ENCODE results near the gene BTAF1.

Gene BTAF1

GRCh38 chr10:91909117-91909677, 14.4 kb upstream of the BTAF1 start, which contains the start of gene FGFBP3:
TSS of gene FGFBP3 (minus strand) at chr10:91909486. CDS start at chr10:91908969, 517 bp downstream.
- no peak for DNase-seq (ENCODE audit: extremely low read depth, low read depth)
- TF ChIP-seq, protein P1, sequence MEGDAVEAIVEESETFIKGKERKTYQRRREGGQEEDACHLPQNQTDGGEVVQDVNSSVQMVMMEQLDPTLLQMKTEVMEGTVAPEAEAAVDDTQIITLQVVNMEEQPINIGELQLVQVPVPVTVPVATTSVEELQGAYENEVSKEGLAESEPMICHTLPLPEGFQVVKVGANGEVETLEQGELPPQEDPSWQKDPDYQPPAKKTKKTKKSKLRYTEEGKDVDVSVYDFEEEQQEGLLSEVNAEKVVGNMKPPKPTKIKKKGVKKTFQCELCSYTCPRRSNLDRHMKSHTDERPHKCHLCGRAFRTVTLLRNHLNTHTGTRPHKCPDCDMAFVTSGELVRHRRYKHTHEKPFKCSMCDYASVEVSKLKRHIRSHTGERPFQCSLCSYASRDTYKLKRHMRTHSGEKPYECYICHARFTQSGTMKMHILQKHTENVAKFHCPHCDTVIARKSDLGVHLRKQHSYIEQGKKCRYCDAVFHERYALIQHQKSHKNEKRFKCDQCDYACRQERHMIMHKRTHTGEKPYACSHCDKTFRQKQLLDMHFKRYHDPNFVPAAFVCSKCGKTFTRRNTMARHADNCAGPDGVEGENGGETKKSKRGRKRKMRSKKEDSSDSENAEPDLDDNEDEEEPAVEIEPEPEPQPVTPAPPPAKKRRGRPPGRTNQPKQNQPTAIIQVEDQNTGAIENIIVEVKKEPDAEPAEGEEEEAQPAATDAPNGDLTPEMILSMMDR (IDR thresholded peaks at IDR 0.05; ENCODE audit: low read depth, low read length), result no peak

DNA sequence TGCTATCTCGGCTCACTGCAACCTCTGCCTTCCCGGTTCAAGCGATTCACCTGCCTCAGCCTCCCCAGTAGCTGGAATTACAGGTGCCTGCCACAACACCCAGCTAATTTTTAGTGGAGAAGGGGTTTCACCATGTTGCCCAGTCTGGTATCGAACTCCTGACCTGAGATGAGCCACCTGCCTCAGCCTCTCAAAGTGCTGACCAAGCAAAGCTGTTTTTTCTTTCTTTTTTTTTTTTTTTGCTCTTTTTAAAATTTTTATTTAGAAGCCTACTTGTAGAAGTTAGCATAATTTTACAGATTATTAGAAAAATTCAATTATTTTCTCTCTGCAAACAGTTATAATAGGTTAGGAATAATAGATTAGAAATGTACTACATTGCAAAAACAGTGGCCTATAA, 13.1 kb upstream of the BTAF1 start:
- DNase-seq (ENCODE audit: extremely low read depth, low read depth), result no peak
- TF ChIP-seq, protein P1 (IDR thresholded peaks at IDR 0.05; ENCODE audit: low read depth, low read length), result no peak

- TF ChIP-seq, protein P1 (IDR thresholded peaks at IDR 0.05; ENCODE audit: low read depth, low read length), result no peak
- no peak for DNase-seq (ENCODE audit: extremely low read depth, low read depth)
Measured at GRCh38 chr10:91919651-91920050, 3.9 kb upstream of the BTAF1 start.

GRCh38 chr10:91924212-91925021, 847 bp downstream of the BTAF1 start:
- DNase-seq (ENCODE audit: extremely low read depth, low read depth), result no peak

GRCh38 chr10:91925022-91925320, 1.4 kb downstream of the BTAF1 start:
- TF ChIP-seq, protein P1 (IDR thresholded peaks at IDR 0.05; ENCODE audit: low read depth, low read length), result no peak
- DNase-seq (ENCODE audit: extremely low read depth, low read depth), result no peak

More at GRCh38 chr10:91924212-91925021, 847 bp downstream of the BTAF1 start:
- TF ChIP-seq, protein P1 (IDR thresholded peaks at IDR 0.05; ENCODE audit: low read depth, low read length), result no peak

- TF ChIP-seq, protein P1 (IDR thresholded peaks at IDR 0.05; ENCODE audit: low read depth, low read length), result no peak
- DNase-seq (ENCODE audit: extremely low read depth, low read depth), result no peak
Measured at GRCh38 chr10:91930939-91931338, 7.4 kb downstream of the BTAF1 start.

GRCh38 chr10:91931526-91932190, 8.1 kb downstream of the BTAF1 start:
- DNase-seq (ENCODE audit: extremely low read depth, low read depth), result no peak
- TF ChIP-seq, protein P1 (IDR thresholded peaks at IDR 0.05; ENCODE audit: low read depth, low read length), result no peak
